ENCODE results near the gene THBS4.
A peak's percentile ranks its signal among the peaks of the same experiment; 100 is the strongest.

THBS4 gene

DNA sequence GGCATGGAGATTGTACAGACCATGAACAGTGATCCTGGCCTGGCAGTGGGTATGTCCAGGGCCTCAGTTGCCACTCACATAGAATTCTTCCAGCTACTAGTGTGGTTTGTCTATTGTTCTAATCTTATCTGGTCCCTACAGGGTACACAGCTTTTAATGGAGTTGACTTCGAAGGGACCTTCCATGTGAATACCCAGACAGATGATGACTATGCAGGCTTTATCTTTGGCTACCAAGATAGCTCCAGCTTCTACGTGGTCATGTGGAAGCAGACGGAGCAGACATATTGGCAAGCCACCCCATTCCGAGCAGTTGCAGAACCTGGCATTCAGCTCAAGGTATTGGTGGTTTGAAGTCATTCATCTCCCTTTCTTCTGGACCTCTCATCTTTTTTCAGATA is 43.8 kb downstream of the THBS4 start (continued):
- no peak for TF ChIP-seq TOX (CRISPR knock-in tag; IDR thresholded peaks at IDR 0.05; ENCODE audit: borderline replicate concordance)

DNA sequence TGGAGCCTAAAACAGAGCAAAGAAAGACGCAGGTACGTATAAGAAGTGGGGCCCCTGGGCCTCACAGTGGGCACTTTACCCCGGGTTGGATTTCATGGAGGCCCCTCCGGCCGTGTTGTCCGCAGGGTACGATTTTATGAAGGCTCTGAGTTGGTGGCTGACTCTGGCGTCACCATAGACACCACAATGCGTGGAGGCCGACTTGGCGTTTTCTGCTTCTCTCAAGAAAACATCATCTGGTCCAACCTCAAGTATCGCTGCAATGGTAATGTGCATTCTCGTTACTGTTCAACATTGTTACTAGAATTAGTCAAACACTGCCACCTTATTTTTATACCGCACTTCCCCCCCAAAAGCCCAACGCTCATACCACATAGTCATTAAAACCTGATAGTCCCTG is 47.1 kb downstream of the THBS4 start:
- TF ChIP-seq GLIS3 (CRISPR knock-in tag; IDR thresholded peaks at IDR 0.05) (no peak), RARB (CRISPR knock-in tag; IDR thresholded peaks at IDR 0.05) (no peak), CSDC2 (CRISPR knock-in tag; IDR thresholded peaks at IDR 0.05) (no peak), ZNF565 (CRISPR knock-in tag; conservative IDR thresholded peaks at IDR 0.05; ENCODE audit: low read depth) (no peak), SNAI2 (CRISPR knock-in tag; IDR thresholded peaks at IDR 0.05) (no peak), ISL1 (CRISPR knock-in tag; IDR thresholded peaks at IDR 0.05) (no peak), BACH2 (CRISPR knock-in tag; IDR thresholded peaks at IDR 0.05; ENCODE audit: borderline replicate concordance) (no peak), ESRRG (CRISPR knock-in tag; IDR thresholded peaks at IDR 0.05) (no peak), TOX (CRISPR knock-in tag; IDR thresholded peaks at IDR 0.05; ENCODE audit: borderline replicate concordance) (no peak), ZNF70 (CRISPR knock-in tag; IDR thresholded peaks at IDR 0.05) (no peak), ZC3H10 (CRISPR knock-in tag; IDR thresholded peaks at IDR 0.05) (no peak), ARNTL (CRISPR knock-in tag; IDR thresholded peaks at IDR 0.05; ENCODE audit: borderline replicate concordance, low read depth) (no peak), OSR1 (CRISPR knock-in tag; IDR thresholded peaks at IDR 0.05) (no peak)
- TF ChIP-seq, protein P1, sequence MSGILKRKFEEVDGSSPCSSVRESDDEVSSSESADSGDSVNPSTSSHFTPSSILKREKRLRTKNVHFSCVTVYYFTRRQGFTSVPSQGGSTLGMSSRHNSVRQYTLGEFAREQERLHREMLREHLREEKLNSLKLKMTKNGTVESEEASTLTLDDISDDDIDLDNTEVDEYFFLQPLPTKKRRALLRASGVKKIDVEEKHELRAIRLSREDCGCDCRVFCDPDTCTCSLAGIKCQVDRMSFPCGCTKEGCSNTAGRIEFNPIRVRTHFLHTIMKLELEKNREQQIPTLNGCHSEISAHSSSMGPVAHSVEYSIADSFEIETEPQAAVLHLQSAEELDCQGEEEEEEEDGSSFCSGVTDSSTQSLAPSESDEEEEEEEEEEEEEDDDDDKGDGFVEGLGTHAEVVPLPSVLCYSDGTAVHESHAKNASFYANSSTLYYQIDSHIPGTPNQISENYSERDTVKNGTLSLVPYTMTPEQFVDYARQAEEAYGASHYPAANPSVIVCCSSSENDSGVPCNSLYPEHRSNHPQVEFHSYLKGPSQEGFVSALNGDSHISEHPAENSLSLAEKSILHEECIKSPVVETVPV (CRISPR knock-in tag; IDR thresholded peaks at IDR 0.05) = no peak
- TF ChIP-seq, protein P2, sequence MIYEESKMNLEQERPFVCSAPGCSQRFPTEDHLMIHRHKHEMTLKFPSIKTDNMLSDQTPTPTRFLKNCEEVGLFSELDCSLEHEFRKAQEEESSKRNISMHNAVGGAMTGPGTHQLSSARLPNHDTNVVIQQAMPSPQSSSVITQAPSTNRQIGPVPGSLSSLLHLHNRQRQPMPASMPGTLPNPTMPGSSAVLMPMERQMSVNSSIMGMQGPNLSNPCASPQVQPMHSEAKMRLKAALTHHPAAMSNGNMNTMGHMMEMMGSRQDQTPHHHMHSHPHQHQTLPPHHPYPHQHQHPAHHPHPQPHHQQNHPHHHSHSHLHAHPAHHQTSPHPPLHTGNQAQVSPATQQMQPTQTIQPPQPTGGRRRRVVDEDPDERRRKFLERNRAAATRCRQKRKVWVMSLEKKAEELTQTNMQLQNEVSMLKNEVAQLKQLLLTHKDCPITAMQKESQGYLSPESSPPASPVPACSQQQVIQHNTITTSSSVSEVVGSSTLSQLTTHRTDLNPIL (CRISPR knock-in tag; IDR thresholded peaks at IDR 0.05; ENCODE audit: low read depth) = no peak
- TF ChIP-seq, protein P3, sequence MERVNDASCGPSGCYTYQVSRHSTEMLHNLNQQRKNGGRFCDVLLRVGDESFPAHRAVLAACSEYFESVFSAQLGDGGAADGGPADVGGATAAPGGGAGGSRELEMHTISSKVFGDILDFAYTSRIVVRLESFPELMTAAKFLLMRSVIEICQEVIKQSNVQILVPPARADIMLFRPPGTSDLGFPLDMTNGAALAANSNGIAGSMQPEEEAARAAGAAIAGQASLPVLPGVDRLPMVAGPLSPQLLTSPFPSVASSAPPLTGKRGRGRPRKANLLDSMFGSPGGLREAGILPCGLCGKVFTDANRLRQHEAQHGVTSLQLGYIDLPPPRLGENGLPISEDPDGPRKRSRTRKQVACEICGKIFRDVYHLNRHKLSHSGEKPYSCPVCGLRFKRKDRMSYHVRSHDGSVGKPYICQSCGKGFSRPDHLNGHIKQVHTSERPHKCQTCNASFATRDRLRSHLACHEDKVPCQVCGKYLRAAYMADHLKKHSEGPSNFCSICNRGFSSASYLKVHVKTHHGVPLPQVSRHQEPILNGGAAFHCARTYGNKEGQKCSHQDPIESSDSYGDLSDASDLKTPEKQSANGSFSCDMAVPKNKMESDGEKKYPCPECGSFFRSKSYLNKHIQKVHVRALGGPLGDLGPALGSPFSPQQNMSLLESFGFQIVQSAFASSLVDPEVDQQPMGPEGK (CRISPR knock-in tag; IDR thresholded peaks at IDR 0.05; ENCODE audit: borderline replicate concordance) = no peak
- TF ChIP-seq, protein P4, sequence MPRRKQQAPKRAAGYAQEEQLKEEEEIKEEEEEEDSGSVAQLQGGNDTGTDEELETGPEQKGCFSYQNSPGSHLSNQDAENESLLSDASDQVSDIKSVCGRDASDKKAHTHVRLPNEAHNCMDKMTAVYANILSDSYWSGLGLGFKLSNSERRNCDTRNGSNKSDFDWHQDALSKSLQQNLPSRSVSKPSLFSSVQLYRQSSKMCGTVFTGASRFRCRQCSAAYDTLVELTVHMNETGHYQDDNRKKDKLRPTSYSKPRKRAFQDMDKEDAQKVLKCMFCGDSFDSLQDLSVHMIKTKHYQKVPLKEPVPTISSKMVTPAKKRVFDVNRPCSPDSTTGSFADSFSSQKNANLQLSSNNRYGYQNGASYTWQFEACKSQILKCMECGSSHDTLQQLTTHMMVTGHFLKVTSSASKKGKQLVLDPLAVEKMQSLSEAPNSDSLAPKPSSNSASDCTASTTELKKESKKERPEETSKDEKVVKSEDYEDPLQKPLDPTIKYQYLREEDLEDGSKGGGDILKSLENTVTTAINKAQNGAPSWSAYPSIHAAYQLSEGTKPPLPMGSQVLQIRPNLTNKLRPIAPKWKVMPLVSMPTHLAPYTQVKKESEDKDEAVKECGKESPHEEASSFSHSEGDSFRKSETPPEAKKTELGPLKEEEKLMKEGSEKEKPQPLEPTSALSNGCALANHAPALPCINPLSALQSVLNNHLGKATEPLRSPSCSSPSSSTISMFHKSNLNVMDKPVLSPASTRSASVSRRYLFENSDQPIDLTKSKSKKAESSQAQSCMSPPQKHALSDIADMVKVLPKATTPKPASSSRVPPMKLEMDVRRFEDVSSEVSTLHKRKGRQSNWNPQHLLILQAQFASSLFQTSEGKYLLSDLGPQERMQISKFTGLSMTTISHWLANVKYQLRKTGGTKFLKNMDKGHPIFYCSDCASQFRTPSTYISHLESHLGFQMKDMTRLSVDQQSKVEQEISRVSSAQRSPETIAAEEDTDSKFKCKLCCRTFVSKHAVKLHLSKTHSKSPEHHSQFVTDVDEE (CRISPR knock-in tag; IDR thresholded peaks at IDR 0.05) = no peak
- no peak for ATAC-seq

DNA sequence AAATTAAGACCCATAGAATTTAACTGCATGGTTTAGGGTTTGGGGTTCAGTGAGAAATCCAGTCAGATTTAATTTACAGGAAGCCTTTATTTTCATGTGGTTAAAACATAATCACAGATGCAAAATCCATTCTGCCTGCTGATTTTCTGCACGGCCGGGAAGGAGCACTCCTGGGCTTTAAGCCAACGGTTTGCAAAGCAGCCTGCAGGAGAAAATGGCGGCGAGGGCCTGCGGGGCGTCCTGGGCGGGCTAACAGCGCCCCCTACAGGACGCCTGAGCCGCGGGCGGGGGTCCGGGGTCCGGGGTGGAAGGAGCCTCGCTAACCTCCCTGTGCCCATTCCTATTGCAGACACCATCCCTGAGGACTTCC is 47.6 kb downstream of the THBS4 start:
- ATAC-seq = peak; percentile 31; the same call in 1 of the 3 replicates
- TF ChIP-seq, protein P1 (CRISPR knock-in tag; IDR thresholded peaks at IDR 0.05) = no peak
- TF ChIP-seq ZNF8 (CRISPR knock-in tag; IDR thresholded peaks at IDR 0.05) = no peak
- TF ChIP-seq GLIS3 (CRISPR knock-in tag; IDR thresholded peaks at IDR 0.05) = no peak
- no peak for TF ChIP-seq ISL1 (CRISPR knock-in tag; IDR thresholded peaks at IDR 0.05)
- no peak for TF ChIP-seq ARNTL (CRISPR knock-in tag; IDR thresholded peaks at IDR 0.05; ENCODE audit: borderline replicate concordance, low read depth)
- TF ChIP-seq RARB (CRISPR knock-in tag; IDR thresholded peaks at IDR 0.05) = no peak
- no peak for TF ChIP-seq TOX (CRISPR knock-in tag; IDR thresholded peaks at IDR 0.05; ENCODE audit: borderline replicate concordance)
- no peak for TF ChIP-seq SNAI2 (CRISPR knock-in tag; IDR thresholded peaks at IDR 0.05)
- TF ChIP-seq, protein P2 (CRISPR knock-in tag; IDR thresholded peaks at IDR 0.05; ENCODE audit: low read depth) = no peak
- no peak for TF ChIP-seq TCF4 (CRISPR knock-in tag; IDR thresholded peaks at IDR 0.05; ENCODE audit: borderline replicate concordance)
- no peak for TF ChIP-seq ZNF70 (CRISPR knock-in tag; IDR thresholded peaks at IDR 0.05)
- TF ChIP-seq, protein P4 (CRISPR knock-in tag; IDR thresholded peaks at IDR 0.05) = no peak
- no peak for TF ChIP-seq ZC3H10 (CRISPR knock-in tag; IDR thresholded peaks at IDR 0.05)
- TF ChIP-seq ZFP30 (CRISPR knock-in tag; IDR thresholded peaks at IDR 0.05) = no peak
- no peak for TF ChIP-seq ESRRG (CRISPR knock-in tag; IDR thresholded peaks at IDR 0.05)
- TF ChIP-seq, protein P5, sequence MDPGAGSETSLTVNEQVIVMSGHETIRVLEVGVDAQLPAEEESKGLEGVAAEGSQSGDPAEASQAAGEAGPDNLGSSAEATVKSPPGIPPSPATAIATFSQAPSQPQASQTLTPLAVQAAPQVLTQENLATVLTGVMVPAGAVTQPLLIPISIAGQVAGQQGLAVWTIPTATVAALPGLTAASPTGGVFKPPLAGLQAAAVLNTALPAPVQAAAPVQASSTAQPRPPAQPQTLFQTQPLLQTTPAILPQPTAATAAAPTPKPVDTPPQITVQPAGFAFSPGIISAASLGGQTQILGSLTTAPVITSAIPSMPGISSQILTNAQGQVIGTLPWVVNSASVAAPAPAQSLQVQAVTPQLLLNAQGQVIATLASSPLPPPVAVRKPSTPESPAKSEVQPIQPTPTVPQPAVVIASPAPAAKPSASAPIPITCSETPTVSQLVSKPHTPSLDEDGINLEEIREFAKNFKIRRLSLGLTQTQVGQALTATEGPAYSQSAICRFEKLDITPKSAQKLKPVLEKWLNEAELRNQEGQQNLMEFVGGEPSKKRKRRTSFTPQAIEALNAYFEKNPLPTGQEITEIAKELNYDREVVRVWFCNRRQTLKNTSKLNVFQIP (CRISPR knock-in tag; IDR thresholded peaks at IDR 0.05; ENCODE audit: borderline replicate concordance, low read depth) = no peak
- no peak for TF ChIP-seq ZFP3 (CRISPR knock-in tag; IDR thresholded peaks at IDR 0.05)
- no peak for TF ChIP-seq PPARA (CRISPR knock-in tag; IDR thresholded peaks at IDR 0.05; ENCODE audit: borderline replicate concordance)

Data from SK-N-SH treated with all-trans-retinoic acid at 6 μM for 48 hours (cell line).